PC-9 (cell line): ENCODE measurements around the gene HTT.

Source experiments
- EZH2 ChIP-seq: fragments of 200-600 bp; sonication (generic); IDR thresholded peaks from 2 replicates; pipeline ENCODE4 v1.8.0; 2017; ENCODE audit warnings: antibody characterized with exemption, low read depth
- TF ChIP-seq, protein P1 (sequence below): fragments of 200-600 bp; sonication (generic); conservative IDR thresholded peaks from 2 replicates; pipeline ENCODE4 v1.6.1; 2017; ENCODE audit warnings: mixed run types, antibody characterized with exemption, mild to moderate bottlenecking, moderate library complexity

DNA sequence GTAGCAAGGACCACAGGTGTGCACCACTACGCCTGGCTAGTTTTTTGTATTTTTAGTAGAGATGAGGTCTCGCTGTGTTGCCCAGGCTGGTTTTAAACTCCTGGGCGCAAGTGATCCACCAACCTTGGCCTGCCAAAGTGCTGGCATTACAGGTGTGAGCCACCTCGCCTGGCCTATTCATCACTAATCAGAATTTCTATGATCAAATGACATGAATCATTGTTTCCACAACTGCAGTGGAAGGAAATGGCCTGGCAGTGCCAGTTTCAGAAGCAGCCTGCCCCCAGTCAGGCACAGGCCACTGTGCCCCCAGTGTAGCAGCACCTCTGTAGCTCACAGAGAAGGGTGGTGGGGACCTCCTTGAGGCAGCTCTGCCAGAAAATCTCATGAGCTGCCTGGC, 108.5 kb downstream of the HTT start:
- no peak for TF ChIP-seq EZH2
- TF ChIP-seq, protein P1, sequence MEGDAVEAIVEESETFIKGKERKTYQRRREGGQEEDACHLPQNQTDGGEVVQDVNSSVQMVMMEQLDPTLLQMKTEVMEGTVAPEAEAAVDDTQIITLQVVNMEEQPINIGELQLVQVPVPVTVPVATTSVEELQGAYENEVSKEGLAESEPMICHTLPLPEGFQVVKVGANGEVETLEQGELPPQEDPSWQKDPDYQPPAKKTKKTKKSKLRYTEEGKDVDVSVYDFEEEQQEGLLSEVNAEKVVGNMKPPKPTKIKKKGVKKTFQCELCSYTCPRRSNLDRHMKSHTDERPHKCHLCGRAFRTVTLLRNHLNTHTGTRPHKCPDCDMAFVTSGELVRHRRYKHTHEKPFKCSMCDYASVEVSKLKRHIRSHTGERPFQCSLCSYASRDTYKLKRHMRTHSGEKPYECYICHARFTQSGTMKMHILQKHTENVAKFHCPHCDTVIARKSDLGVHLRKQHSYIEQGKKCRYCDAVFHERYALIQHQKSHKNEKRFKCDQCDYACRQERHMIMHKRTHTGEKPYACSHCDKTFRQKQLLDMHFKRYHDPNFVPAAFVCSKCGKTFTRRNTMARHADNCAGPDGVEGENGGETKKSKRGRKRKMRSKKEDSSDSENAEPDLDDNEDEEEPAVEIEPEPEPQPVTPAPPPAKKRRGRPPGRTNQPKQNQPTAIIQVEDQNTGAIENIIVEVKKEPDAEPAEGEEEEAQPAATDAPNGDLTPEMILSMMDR: no peak
